Activated T-cell treated with anti-CD3 and anti-CD28 coated beads for 4 hours (primary cell): Measurements from ENCODE around the gene PHLPP1.
"Not testable (repeated sequence)": the region's sequence is repeated elsewhere in the genome, so short reads cannot be mapped to it uniquely, and the experiment has no call there.

Experiments used
- DNase-seq: peaks from one replicate; pipeline ENCODE4 v3.0.0-alpha.2; 2020

PHLPP1 gene

DNA sequence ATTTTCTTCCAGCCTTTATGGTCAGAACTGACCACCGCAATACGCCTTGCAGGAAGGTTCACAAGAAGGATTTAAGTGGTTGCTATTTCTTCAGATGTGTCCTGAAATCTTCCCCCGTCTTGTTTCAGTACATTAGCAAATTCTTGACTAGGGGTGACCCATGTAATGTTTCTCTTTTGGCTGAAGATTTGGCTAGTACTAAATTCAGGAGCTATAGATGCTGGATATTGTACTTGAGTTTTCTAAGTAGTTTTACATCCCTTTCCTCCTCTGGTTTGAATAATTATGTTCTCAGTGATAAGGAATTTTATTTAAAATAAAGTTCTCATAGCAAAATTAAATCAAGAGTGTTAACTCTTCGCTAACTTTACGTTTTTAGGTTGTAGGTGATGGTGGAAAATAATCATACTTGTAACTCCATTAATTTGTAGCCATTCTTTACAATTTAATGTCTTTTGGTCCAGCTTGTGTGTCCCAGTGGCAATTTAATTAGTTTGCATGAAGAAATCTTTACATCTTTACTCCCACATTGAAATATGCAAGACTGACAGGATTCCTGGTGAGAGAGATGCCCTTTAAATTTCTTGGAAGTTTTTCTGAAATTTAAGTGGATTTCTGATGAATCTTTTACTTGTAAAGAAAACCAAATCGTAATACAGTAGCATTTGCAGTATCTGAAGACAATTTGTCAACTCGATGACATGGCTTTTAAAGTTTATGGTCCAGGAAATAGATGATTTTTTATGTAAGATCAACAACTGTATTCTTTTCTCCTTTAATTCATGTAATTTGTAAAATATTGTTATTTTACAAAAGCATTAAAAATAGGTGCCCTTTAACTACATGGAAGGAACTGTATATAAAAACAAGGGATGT lies 2.8 kb downstream of the PHLPP1 start:
- no peak for DNase-seq

DNA sequence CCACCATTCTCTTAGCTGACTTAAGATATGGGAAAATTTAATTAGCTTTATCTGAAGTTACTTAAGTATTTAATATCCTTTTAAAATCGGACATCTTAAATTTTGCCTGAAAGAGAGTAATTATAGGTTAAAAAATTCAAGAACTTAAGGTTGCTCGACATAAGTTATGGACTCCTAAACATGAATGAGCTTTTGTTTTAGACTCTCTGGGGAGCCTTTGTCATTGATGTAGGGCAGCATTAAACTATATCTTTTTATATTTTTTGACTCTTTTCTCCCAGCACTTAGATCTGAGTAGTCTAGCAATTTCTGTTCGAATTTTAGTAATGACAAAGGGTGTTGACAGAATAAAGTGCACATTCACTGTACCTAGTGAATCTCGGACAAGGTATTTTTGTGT lies 4.7 kb downstream of the PHLPP1 start:
- DNase-seq = no peak

DNA sequence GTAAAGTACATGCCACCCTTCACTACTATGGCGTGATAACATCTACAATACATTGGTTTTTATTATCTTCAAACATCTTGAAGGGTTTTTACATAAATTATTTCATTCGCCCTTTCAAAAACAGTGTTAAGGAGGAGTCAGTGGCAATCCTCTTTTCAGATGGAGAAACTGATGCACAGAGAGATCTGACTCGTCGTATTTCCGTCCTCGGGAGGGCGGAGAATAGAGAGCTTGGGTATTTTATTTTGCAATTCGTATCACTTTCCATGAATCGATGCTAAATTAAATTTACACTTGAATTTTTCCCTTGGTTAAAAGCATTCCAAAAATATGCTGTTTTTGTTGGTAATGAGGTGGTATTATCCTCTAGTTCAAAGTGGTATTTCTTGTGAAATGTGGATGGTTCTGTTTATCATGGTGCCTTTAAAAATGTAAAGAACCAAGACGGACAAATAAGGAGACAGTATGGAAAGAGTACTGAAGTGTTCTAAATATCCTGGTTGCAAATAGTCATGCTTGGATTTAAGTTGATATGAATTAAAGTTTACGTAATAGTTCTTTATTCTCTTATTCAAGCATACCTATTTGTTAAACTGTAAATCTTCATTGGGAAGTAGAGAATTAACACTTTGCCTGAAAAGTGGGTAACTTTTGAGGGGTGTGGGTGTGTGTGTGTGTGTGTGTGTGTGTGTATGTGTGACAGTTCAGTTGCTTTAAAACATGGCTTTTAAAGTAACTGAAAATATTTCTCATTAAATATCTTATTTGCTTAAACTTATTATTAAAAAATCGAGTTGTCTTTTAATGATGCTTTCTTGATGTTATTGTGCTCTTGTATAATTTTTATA lies 5.6 kb downstream of the PHLPP1 start:
- no peak for DNase-seq

- DNase-seq = no peak
These were observed 6.8 kb downstream of the PHLPP1 start for GRCh38 chr18:62721839-62722795.

GRCh38 chr18:62723666-62724281 lies 8.4 kb downstream of the PHLPP1 start:
- no peak for DNase-seq

- no peak for DNase-seq
These were observed 10.6 kb downstream of the PHLPP1 start for GRCh38 chr18:62725896-62726295.

GRCh38 chr18:62728254-62728653 lies 12.9 kb downstream of the PHLPP1 start:
- no peak for DNase-seq

DNA sequence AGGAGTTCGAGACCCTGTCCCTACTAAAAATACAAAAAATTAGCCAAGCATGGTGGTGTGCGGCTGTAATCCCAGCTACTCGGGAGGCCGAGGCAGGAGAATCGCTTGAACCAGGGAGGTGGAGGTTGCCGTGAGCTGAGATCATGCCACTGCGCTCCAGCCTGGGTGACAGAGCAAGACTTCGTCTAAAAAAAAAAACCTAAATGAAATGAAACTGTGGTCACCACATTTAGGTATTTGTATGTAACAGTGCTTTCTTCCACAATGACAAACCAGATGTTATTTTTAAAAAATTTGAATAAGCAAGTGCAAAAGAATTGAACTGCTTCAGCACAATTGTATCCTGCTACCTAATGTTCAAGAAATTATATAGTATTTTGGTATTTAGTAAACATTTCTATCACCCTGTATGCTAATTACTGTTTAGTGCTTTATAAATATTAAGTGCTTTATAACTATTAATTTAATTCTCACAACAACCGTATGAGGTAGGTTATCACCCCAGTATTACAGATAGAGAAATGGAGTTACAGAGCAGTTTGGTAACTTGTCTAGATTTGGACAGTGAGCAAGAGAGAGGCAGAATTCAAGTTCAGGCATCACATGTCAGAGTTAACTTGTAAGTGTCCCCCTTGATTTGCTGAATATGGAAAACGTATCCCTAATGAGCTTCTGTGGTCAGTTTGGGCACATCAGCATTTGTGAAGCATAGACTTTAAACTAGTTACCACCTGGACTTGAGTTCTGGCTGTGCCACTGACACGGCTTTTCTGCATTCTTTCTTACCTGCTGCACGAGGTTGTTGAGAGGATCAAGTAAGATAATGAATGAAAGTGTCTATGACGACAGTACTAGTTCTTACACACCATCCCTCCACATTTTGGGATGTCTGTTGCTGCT lies 14.4 kb downstream of the PHLPP1 start:
- no peak for DNase-seq

DNA sequence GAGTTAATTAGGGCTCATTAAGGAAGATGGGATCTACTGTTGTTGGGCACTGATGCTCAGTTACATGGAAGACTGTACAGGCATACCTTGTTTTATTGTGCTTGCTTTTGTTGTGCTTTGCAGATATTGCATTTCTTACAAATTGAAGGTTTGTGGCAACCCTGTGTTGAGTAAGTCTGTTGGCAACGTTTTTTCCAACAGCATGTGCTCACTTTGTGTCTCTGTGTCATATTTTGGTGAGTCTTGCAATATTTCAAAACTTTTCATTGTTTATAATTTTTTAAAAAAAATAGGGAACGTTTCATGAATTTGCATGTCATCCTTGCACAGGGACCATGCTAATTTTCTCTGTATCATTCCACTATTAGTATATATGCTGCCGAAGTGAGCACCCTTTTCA lies 15.6 kb downstream of the PHLPP1 start:
- DNase-seq = no peak

DNA sequence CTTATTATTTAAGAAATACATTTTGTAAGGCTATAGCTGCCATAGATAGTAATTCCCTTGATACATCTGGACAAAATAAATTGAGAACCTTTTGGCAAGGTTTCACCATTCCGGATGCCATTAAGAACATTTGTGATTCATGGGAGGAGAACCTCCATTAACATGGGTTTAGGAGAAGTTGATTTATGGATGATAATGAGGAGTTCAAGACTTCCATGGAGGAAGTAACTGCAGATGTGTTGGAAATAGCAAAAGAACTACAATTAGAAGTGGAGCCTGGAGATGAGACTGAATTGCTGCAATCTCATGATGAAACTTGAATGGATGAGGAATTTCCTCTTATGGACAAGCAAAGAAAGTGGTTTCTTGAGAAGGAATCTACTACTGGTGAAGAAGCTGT lies 17.3 kb downstream of the PHLPP1 start:
- no peak for DNase-seq

GRCh38 chr18:62734290-62734689 lies 18.9 kb downstream of the PHLPP1 start:
- DNase-seq = no peak

- no peak for DNase-seq
These were observed 20.0 kb downstream of the PHLPP1 start for GRCh38 chr18:62735387-62735786.

GRCh38 chr18:62736077-62736855 lies 20.9 kb downstream of the PHLPP1 start:
- DNase-seq = no peak

DNA sequence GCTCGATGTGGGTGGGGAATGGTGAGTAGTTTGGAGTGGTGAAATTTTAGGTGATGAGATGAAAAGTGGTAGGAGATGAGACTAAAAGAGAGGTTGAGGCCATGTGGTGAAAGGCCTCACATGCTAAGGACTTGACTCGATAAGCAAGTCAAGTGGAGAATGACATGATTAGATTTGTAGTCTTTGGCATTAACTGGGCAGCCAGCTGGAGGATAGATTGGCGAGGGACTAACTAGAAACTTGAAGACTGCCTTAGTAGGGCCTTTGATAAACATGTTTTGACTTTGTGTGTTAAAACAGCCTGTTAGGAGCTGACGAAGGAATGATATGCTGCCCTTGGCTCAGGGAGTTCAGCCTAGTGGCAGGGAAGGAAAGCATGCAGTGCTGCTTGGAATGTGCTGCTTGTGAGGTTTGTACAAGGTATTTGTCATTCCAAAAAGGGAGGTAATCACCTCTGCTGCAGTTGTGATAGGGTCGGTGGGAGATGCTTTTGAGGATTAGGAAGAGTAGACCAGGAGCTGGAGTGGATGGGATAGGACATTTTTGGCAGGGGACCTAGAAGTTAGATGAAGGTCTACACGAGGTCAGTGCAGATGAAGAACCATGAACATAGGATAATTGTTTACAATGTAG lies 22.0 kb downstream of the PHLPP1 start:
- no peak for DNase-seq

GRCh38 chr18:62738639-62739038 lies 23.3 kb downstream of the PHLPP1 start:
- no peak for DNase-seq

DNA sequence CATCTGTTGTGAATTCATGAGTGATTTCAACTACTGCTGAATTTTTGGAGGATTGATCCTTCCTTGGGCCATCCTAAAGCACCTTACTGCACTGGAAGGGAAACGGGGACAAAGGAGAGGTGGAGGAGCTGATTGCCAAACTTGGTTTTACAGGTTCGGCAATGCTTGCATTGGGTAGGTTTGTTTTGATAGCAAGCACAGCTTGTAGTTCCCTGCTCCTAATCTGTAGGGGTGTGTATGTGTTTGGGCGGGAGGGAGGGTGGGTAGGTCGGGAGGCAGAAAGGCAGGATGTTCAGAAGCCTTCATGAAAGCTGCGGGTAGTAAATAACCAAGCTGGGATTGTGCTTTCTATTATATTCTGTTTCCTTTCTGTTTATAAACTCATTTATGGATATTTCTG lies 24.6 kb downstream of the PHLPP1 start:
- DNase-seq = no peak

DNA sequence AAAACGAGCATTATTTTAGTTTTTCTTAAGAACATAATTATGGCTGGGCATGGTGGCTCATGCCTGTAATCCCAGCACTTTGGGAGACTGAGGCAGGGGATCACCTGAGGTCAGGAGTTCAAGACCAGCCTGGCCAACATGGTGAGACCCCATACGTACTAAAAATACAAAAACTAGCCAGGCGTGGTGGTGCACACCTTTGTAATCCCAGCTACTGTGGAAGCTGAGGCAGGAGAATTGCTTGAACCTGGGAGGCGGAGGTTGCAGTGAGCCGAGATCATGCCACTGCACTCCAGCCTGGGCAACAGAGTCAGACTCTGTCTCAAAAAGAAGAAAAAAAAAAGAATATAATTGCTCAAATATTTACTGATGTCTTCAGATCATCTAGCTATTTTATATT lies 25.3 kb downstream of the PHLPP1 start:
- DNase-seq = not testable (repeated sequence)

GRCh38 chr18:62741118-62741566 lies 25.8 kb downstream of the PHLPP1 start:
- no peak for DNase-seq

- no peak for DNase-seq
These were observed 26.2 kb downstream of the PHLPP1 start for GRCh38 chr18:62741584-62741983.
